ENCODE results near the gene CKLF.
A peak's percentile ranks its signal among the peaks of the same experiment; 100 is the strongest.
"Not testable (repeated sequence)": the region's sequence is repeated elsewhere in the genome, so short reads cannot be mapped to it uniquely, and the experiment has no call there.

The CKLF gene

GRCh38 chr16:66596986-66597848, 44.8 kb downstream of the CKLF start:
- DNase-seq (ENCODE audit: low read depth in 2 of 2), result no peak

- no peak for DNase-seq (ENCODE audit: low read depth in 2 of 2)
These were observed 45.7 kb downstream of the CKLF start for GRCh38 chr16:66598111-66598510.

- DNase-seq (ENCODE audit: low read depth in 2 of 2), result no peak
These were observed 47.4 kb downstream of the CKLF start for GRCh38 chr16:66599726-66600125.

GRCh38 chr16:66600477-66600876, 48.1 kb downstream of the CKLF start:
- DNase-seq (ENCODE audit: low read depth in 2 of 2), result no peak

GRCh38 chr16:66601471-66601870, 49.1 kb downstream of the CKLF start:
- no peak for DNase-seq (ENCODE audit: low read depth in 2 of 2)

- peak; percentile 42 to 55 for DNase-seq (ENCODE audit: low read depth in 2 of 2)
These were observed 51.4 kb downstream of the CKLF start for GRCh38 chr16:66603537-66604375.

GRCh38 chr16:66604376-66605176, 52.2 kb downstream of the CKLF start, which contains the start of gene CMTM3:
CMTM3 (plus strand) TSS chr16:66604704; CDS start chr16:66604806, 102 bp downstream.
- DNase-seq (ENCODE audit: low read depth in 2 of 2), result peak; percentile 42 to 70

- DNase-seq (ENCODE audit: low read depth in 2 of 2), result peak; percentile 4 to 46
These were observed 53.0 kb downstream of the CKLF start for GRCh38 chr16:66605177-66605978.

GRCh38 chr16:66605979-66606751, 53.8 kb downstream of the CKLF start:
- DNase-seq (ENCODE audit: low read depth in 2 of 2), result no peak

- peak; percentile 60 to 76 for DNase-seq (ENCODE audit: low read depth in 2 of 2)
These were observed 56.1 kb downstream of the CKLF start for GRCh38 chr16:66608241-66609138.

GRCh38 chr16:66609139-66609510, 56.7 kb downstream of the CKLF start:
- no peak for DNase-seq (ENCODE audit: low read depth in 2 of 2)

- no peak for DNase-seq (ENCODE audit: low read depth in 2 of 2)
These were observed 57.9 kb downstream of the CKLF start for GRCh38 chr16:66610111-66610820.

- DNase-seq (ENCODE audit: low read depth in 2 of 2), result not testable (repeated sequence)
These were observed 59.5 kb downstream of the CKLF start for GRCh38 chr16:66611911-66612310.

GRCh38 chr16:66612422-66612821, 60.0 kb downstream of the CKLF start:
- DNase-seq (ENCODE audit: low read depth in 2 of 2), result no peak

GRCh38 chr16:66614161-66614802, 61.9 kb downstream of the CKLF start:
- no peak for DNase-seq (ENCODE audit: low read depth in 2 of 2)

Data from stimulated activated CD8-positive, alpha-beta memory T cell treated with anti-CD3 and anti-CD28 coated beads, Interleukin-7, amount 100 ng/mL, for 4 hours (primary cell).